Measurements from ENCODE around the gene CAV2. TPM values are rescaled to one million over a fixed set of nuclear protein-coding genes. Genes with fewer than 3 reads are reported as not detected.

The CAV2 gene
- total and polyA plus RNA-seq, 9 of the 15 experiments (the other 6 are each of a cell fraction or from before 2014, with no cell fraction given): 16.1 to 137 (median 38.3) TPM

DNA sequence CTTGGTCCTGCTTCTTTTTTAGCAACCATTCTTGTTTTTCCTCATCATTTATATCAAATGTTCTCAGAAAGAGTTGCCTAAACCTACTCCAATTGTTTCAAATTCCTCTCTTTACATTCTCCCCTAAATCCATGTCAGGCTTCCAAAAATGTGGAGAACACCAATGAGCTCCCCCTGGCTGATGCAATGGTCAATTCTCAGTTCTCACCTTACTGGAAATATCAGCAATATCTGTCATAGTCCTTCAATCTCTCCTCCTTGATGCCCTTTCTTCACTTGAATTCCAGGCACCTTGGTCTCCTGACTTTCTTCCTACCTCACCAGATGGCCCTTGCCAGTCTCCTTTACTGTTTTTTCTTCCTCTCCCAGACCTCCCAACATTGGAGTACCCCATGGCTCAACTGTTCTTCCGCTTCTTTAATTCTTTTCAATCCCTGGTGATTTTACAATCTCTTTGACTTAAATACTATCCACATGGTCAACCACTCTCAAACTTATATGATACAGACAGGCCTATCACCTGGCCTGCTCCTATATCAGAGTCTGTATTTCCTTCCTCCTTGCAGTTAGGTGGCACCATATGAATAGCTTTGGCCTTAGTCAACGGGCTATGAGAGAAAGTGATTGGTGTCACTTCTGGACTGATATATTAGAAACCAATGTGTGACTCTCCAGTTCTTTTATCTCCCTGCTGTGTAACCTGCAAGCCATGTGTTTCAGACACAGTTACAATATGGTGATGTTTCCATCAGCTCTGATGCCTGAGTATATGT, 47.4 kb upstream of the CAV2 start (continued):
- TF ChIP-seq REST (IDR thresholded peaks at IDR 0.05; ENCODE audit: borderline replicate concordance) (peak; percentile 8; the same call in 1 of the 2 replicates), REST (CRISPR knock-in tag; IDR thresholded peaks at IDR 0.05; ENCODE audit: low read depth) (no peak), CEBPG (CRISPR knock-in tag; IDR thresholded peaks at IDR 0.05) (no peak), CEBPG (tag; conservative IDR thresholded peaks at IDR 0.05 in 1 of 2, IDR thresholded peaks at IDR 0.05 in 1 of 2) (peak in 1 of 2 experiments; percentile 61; a peak in 2 of 4 replicates), TSHZ1 (CRISPR knock-in tag; IDR thresholded peaks at IDR 0.05) (no peak), CTCF (IDR thresholded peaks at IDR 0.05 in 2 of 3, conservative IDR thresholded peaks at IDR 0.05 in 1 of 3; ENCODE audit: insufficient read depth in 2 of 3, low read depth in 1 of 3, low read length in 3 of 3) (peak; percentile 2 to 38 (median 36); a peak in 2 of 6 replicates)

All from K562 (cell line).